Stimulated activated CD4-positive, alpha-beta T cell treated with anti-CD3 and anti-CD28 coated beads, Interleukin-4, amount 100 ng/mL, for 4 hours (primary cell): ENCODE data around the gene TMEM145.

ENCODE experiments used
- DNase-seq, 2 experiments: peaks; one replicate each; pipeline ENCODE4 v3.0.0-alpha.2; 2020

The TMEM145 gene

DNA sequence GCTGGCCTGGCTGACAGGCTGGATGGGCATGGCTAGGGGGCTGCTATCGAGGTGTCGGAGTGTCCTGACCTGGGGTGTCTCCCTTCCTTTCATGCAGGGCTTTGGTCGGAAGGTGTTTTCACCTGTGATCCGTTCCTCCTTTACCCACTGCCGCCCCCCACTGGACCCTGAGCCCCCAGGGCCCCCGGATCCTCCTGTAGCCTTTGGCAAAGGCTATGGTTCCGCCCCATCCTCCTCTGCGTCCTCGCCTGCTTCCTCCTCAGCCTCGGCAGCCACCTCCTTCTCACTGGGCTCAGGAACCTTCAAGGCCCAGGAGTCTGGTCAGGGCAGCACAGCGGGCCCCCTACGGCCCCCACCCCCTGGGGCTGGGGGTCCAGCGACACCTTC is 23.0 kb upstream of the TMEM145 start:
- no peak for DNase-seq

GRCh38 chr19:42290523-42291434 is 22.3 kb upstream of the TMEM145 start:
- peak; percentile 54 to 57 for DNase-seq

DNA sequence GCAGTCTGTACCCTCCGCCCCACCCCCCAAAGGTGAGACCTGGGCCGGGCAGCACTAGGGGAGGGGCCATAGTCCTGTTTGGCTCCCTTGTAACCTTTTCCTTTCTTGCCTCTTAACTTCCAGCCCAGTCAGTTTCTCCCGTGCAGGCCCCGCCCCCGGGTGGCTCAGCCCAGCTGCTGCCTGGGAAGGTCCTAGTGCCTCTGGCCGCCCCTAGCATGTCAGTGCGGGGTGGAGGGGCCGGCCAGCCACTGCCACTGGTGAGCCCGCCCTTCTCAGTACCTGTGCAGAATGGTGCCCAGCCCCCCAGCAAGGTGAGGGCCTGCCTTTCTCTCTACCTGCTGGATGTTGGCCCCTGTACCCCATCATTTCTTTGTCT is 21.7 kb upstream of the TMEM145 start:
- DNase-seq, result no peak

DNA sequence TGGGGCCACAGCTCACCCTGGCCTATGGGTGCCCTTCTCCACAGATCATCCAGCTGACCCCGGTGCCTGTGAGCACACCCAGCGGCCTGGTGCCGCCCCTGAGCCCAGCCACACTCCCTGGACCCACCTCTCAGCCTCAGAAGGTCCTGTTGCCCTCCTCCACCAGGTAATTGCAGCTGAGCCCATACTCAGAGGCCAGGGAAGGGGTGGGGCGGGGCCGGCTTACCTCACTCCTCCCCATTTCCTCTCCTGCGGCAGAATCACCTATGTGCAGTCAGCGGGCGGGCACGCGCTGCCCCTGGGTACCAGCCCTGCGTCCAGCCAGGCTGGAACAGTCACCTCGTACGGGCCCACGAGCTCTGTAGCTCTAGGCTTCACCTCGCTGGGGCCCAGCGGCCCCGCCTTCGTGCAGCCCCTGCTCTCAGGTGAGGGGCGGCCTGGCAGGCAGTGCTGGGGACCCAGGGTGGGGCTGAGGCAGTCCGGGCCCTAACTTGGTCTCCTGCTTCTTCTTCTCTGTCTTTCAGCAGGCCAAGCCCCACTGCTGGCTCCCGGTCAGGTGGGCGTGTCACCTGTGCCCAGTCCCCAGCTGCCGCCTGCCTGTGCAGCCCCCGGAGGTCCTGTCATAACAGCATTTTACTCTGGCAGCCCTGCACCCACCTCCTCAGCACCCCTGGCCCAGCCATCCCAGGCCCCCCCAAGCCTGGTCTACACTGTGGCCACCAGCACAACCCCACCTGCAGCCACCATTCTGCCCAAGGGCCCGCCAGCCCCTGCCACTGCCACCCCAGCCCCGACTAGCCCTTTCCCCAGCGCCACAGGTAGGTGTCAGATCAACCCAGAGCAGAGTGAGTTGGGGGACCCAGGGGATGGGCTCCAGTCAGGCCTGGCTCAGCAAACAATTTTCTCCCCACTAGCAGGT is 20.8 kb upstream of the TMEM145 start:
- no peak for DNase-seq

DNA sequence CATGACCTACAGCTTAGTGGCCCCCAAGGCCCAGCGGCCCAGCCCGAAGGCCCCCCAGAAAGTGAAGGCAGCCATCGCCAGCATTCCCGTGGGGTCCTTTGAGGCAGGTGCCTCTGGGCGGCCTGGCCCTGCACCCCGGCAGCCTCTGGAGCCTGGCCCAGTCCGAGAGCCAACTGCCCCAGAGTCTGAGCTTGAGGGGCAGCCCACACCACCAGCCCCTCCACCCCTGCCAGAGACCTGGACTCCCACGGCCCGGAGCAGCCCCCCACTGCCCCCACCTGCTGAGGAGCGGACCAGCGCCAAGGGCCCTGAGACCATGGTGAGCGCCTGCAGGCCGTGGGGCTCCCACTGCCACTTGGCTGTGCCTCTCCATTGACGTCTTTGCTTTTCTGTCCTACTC is 20.1 kb upstream of the TMEM145 start:
- no peak for DNase-seq

DNA sequence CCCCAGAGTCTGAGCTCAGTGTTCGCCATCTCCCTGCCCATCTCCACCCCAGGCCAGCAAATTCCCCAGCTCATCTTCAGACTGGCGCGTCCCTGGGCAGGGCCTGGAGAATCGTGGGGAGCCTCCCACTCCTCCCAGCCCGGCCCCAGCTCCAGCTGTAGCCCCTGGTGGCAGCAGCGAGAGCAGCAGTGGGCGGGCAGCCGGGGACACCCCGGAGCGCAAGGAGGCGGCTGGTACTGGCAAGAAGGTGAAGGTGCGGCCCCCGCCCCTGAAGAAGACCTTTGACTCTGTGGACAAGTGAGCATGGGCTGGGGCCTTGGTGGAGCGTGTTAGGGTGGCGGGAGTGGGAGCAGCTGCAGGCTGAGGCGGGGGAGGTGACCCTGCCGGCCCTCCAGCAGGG is 19.6 kb upstream of the TMEM145 start:
- DNase-seq, result no peak

GRCh38 chr19:42293948-42294347 is 19.2 kb upstream of the TMEM145 start:
- DNase-seq, result no peak

- DNase-seq, result no peak
Observed at GRCh38 chr19:42294471-42295137, 18.5 kb upstream of the TMEM145 start.

GRCh38 chr19:42295342-42295741 is 17.8 kb upstream of the TMEM145 start:
- no peak for DNase-seq

DNA sequence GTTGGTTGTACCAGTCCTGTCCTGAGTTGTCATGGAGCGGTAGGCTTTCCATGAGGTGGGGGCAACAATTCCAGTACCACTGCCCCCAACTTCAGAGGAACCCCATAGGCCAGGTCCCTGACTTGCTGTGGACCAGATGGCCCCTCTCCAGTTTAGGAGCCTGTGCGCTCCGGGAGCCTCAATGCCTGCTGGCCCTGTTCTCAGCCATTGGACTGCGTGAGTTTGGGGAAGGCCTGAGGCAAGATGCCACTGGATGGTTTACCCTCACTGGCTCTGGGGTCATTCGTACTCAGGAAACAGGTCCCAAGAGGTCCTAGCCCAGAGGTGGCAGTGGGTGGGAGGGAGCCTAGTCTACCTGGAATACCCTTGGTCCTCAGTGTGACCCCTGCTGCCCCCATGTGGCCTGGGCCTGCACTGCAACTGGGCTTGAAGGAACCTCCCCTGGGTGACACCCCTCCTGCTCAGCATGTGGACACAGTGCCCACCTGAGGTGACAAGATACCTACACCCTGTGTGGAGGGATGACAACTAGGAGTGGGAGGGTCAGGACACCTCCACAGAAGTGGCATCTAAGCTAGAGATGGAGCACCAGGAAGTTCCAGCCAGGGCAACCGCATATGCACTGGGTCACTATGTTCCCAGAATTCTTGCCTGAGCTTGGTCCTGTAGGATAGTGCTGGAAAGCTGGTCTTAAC is 17.1 kb upstream of the TMEM145 start:
- peak; percentile 84 to 90 for DNase-seq

DNA sequence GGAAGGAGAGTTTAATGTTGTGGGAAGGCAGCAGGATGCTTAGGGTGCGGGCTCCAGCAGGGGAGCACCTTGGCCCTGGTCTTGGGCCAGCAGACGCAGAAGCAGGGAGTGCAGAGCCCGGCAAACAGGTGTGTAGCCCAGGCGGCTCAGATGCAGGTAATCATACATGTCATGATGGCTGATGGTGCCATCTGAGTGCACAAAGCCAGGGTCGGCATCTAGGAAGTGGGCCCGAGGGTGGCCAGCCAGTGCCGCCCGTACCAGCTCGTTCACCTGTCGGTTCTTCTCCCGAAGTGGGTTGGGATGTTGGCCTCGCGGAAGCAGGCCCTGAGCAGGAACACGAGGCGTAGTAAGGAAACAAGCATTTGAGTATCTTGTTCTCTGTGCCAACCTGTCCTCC is 16.1 kb upstream of the TMEM145 start:
- no peak for DNase-seq

DNA sequence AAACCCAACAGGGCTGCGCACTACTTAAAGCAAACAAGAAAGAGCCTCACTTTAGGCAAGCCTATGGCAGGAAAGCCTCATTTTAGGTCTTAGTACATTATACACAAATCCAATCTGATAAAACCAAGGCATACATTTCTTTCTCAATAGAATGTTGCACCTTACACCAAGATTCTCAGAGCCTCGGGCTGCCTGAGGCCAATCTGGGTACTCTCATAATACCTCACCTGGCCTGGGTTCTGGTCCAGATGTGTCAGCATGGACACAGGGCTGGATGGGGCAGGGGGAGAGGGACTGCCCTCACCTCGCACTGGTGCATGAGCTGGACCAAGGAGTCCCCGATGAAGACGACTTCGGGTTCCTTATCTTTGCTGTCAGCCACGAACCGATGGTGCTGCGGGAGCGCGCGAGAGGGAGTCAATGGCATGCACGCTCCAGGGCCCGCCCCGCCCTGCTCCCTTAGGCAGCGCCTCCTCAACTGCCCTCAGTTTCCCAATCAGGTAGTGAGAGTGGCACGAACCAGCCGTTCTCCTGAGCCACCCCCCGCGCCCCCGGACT is 11.4 kb upstream of the TMEM145 start, which contains the start of gene PRR19:
Gene PRR19, plus strand, starts transcription at position 487 of the 558 bp plus-strand sequence. CDS start 7,453 bp downstream, outside the sequence.
- no peak for DNase-seq

- DNase-seq, result no peak
Observed at GRCh38 chr19:42303101-42303464, 10.0 kb upstream of the TMEM145 start.

DNA sequence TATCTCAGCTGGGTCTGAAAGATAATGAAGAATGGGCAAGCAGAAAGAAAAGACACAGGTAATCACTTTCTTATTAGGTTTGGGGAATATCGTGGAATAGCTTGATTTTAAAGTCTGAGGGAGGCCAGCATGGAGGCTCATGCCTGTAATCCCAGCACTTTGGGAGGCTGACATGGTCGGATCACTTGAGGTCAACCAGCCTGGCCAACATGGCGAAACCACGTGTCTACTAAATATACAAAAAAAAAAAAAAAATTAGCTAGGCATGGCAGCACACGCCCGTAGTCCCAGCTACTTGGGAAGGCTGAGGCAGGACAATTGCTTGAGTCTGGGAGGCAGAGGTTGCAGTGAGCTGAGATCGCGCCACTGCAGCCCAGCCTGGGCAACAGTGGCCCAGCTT is 9.2 kb upstream of the TMEM145 start:
- DNase-seq, result no peak

DNA sequence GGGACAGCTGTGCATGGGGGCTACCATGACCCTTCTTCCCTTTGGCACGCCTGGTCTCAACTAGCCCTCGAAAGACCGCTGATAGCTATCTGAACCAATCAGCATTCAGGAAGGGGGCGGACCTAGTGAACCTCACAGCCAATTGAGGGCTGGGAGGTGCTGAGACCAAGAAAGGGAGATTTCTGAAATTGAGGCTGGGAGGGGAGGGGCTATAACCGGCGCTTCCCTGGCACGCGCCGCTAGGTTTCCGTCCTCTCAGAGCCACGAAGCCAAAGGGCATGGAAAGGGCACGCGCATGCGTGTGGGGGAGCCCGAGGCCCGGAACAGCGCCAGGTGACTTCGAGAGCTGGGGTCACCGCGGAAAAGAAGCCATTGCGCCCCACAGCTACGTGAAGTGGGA is 6.5 kb upstream of the TMEM145 start:
- DNase-seq, result no peak

DNA sequence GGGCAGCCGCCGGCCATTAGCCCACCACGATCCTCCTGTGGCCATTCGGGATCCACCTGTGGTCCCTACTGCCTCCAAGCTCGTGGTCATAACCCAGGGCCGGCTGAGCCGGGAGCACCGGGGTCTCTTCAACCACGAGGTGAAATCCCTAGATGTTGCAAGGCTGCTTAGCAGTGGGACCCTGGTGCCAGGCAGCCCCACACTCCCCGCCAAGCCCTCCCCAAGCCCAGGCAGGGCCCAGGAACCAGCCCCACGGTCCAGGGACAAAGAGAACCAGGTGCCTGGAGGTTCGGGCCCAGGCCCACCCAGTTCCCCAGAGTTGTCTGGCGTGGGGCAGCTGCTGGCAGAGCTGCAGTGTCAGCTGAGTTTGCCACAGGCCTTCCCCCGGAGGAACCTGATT is 3.4 kb upstream of the TMEM145 start:
- no peak for DNase-seq

DNA sequence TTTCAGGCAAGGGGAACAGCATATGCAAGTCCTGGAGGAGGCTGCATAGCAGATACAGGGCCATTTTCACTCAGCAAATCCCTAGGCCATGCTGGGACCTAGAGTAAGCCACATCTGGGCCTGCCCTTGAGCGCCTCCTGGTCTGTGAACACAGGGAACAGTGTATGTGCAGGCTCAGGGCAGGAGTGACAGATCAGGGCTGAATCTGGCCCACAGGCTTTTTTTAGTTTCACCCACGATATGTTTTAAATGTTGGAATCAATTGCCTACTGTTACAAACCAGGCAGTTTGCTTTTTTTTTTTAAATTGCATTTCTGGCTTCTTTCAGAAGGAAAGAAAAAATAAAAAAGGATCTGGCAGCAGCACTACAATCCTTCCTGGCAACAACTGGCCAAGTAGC is 1.5 kb upstream of the TMEM145 start:
- DNase-seq, result no peak

DNA sequence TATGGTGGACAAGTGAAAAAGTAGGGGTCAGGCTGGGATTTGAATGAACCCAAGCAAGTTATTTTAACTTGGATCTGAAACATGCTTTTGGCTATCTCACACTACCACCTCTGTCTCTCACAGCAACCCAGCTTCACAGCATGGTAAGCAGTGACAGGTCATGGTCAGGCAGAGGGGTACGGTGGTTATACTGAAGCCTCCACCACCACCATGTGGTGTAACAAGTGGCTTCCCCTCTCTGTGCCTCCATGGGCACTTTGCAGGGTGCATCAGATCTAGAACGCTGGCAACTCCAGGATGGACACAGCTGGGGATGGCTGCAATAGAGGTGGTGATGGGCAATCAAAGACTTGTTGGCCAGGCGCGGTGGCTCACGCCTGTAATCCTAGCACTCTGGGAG is 739 bp upstream of the TMEM145 start:
- no peak for DNase-seq

DNA sequence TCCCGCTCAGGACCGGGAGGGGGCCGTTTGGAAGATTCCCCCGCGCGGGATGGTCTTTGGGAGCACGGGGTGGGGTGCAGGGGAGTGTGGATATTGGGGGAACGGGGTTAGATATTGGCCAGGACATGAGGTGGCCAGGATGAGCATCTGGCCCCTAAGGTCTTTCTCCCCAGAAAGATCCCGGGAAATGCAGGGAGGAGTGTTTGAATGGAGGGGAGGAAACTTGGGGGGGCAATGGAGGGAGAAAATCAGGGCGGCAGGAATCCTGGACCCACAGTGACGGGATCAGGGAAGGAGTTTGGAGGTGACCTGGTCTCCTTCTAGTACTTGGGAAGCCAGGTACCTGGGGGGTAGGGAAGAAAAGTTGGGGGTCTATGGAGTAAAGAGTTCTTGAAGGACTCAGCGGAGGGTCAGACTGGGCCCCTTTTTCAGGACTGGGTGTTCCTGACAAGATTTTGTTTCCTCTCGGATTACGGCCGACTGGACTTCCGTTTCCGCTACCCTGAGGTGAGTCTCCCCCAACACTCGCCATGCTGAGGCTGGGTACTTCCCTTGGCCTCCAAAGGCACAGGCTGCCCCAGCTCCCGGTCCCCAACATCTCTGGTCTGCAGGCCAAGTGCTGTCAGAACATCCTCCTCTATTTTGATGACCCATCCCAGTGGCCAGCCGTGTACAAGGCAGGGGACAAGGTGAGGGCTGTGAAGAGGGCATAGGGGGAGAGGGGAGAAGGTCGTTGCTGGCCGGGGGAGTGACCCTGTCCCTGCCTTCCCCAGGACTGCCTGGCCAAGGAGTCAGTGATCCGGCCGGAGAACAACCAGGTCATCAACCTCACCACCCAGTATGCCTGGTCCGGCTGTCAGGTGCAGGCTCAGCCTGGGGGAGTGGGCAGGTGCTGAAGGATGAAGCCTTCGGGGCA is 989 bp downstream of the TMEM145 start:
- no peak for DNase-seq

- DNase-seq, result no peak
Observed at GRCh38 chr19:42315024-42315423, 1.9 kb downstream of the TMEM145 start.
